HG02973 (cell line): Measurements from ENCODE around the gene MMD2.
"Not testable (repeated sequence)": the region's sequence is repeated elsewhere in the genome, so short reads cannot be mapped to it uniquely, and the experiment has no call there.

Source experiments
- ATAC-seq: cut with Tn5 transposase; IDR thresholded peaks from one replicate; pipeline ENCODE4 v1.9.1; 2021; ENCODE audit warnings: moderate library complexity; ENCODE audit not compliant: unreplicated experiment

Gene MMD2, protein sequence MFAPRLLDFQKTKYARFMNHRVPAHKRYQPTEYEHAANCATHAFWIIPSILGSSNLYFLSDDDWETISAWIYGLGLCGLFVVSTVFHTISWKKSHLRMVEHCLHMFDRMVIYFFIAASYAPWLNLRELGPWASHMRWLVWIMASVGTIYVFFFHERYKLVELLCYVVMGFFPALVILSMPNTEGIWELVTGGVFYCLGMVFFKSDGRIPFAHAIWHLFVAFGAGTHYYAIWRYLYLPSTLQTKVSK

DNA sequence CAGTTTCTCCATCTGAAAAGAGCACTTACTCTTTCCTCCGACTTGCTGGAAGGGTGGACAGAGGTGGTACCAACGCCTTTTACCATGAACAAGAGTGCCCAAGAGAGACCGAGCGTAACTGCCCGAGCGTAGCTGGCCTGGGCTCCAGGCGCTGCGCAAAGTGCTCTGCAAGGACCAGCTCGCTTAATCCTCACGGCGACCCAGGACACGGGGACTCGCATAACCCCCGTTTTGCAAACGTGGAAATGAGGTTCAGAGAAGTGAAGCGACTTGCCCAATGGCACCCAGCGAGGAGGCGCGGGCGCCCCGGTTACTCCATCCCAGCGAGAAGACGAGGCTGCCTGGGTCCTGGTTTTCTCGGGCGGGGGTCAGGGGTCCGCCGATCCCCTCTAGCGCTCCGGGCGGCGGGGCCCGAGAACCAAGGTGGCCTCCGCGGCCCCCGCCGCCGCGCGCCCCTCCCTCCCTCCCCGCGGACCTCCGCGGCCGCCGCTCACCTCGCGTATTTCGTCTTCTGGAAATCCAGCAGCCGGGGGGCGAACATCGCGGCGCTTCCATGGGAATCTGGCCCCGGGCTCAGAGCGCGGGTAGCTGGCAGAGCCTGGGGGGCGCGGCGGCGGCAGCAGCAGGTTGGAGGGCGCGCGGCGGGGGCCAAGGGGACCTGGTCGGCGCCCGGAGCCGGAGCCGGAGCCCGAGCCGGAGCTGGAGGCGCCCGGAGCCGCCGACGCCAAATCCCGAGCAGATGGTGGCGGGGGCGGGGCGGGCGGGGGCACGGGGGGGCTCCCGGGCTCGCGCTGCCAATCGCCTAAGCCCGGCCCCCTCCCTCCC is at the start of gene MMD2:
MMD2 (minus strand) TSS at position 711 of the 825 bp plus-strand sequence; CDS start at position 541, 170 bp downstream.
- ATAC-seq, result no peak

DNA sequence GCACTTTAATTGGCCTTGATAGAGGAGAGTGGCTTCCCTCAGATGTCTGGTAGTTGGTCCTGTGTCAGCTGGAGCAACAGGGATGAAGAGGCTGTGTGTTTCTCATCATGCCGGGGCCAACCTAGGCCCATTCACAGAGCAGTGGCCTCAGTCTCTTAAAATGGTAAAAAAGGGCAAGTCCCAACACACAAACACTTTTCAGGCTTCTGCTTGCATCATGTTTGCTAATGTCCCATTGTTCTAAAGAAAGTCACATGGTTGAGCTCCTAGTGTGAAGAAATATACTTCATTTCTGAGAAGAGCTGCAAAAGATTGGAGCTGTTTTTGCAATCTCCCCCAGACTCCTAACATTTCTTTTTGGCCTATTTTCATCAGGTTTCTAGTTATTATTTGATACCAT is 46.1 kb upstream of the MMD2 start:
- no peak for ATAC-seq

DNA sequence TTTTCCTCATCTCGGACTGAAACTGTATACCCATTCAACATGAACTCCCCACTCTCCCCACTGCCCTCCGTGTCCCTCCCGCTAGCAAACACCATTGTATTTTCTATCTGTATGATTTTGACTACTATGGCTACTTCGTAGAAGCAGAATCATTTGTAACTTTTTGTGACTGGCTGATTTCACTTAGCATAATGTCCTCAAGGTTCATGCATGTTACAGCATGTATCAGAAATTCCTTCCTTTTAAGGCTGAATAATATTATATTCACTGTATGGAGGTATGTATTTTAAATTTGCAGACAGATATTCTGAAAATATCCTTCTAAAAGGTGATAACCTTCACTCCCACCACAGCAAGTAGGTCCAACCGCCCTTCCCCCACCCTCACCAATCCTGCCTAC is 42.9 kb upstream of the MMD2 start:
- no peak for ATAC-seq

DNA sequence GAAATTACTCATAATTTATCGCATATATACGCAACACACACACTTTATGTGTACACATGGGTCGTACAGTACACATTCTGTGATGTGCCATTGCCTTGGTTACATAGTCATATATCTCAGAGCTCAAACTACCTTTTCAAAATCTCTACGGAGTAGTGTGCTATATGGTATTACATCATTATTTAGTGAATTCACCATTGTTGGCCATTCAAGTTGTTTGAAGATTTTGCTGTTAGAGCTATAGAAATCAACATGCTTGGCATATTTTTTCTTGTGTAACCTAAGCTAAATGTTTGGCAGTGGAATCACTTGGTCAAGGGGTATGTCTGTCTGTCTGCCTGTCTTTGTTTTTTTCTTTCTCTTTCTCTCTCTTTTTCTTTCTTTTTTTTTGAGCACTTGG is 42.0 kb upstream of the MMD2 start:
- no peak for ATAC-seq

DNA sequence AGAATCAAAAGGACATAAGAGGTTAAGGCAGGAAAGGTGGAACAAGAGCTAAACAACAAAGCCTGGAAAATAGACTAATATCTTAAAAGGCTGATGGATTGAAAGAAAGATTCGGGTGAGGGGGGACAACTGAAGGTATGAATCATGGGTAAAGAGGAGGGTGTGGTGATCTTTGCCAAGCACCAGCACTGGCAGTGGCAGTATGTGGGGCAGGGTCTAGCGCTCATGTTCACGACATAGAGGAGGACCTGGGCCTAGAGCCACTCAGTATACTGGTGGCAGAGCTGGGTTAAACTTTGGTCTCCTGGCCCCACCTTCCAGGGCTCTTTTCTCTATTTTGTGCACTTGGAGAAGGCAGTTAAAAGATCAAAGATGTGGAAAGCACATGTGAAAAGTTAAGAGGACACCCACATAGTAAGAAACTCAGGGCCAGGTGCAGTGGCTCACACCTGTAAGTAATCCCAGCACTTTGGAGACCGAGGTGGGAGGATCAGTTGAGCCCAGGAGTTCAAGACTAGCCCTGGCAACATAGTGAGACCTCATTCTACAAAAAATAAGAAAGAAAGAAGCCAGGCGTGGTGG is 40.5 kb upstream of the MMD2 start:
- ATAC-seq, result no peak

DNA sequence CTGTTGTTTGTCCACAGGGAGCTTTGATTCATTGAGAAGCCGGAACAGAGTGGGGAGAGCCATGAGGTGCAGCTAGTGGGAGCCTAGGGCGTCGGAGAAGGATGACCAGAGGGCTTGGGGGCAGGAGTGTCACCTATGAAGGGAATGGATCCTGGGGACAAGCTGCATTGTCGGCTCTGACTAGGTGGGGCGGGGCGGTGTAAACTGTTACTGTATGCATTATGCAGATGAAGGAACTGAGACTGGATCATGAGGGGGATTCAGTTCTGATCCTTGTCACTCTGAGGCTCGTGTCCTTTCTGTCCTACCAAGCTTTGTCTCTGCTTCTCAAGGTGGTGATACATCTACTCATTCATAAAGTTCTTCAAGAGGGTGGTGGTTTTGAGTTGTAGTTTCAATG is 39.9 kb upstream of the MMD2 start:
- no peak for ATAC-seq

DNA sequence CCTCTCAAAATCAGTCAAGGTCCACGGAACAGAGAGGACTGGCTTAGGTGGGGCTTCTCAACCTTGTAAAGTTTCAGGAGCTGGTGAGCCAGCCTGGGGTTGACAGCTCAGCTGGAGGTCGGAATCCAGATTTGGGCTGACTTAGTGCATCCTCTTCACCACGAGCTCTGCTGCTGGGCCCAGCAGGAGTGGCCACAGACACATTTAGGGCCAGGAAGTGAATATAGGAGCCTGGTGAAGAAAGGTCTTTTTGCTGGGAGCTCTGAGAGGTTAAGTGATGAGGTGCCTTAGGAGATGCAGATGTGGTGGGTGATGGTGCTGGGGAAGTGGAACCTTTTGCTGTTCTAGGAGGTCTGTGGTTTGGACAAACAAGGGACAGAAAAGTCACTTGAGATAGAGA is 39.3 kb upstream of the MMD2 start:
- no peak for ATAC-seq

DNA sequence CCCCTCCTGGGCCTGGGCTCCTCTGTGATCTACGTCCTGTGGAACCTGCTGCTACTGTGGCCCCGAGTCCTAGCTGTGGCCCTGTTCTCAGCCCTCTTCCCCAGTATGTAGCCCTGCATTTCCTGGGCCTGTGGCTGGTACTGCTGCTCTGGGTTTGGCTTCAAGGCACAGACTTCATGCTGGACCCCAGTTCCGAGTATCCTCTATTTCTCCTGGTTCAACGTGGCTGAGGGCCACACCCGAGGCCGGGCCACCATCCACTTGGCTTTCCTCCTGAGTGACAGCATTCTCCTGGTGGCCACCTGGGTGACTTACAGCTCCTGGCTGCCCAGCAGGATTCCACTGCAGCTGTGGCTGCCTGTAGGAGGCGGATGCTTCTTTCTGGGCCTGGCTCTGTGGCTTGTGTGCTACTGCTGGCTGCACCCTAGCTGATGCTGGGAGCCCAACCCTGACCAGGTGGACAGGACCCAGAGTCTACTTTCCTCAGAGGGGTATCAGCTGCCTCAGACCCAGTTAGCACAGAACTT is 37.8 kb upstream of the MMD2 start:
- no peak for ATAC-seq

DNA sequence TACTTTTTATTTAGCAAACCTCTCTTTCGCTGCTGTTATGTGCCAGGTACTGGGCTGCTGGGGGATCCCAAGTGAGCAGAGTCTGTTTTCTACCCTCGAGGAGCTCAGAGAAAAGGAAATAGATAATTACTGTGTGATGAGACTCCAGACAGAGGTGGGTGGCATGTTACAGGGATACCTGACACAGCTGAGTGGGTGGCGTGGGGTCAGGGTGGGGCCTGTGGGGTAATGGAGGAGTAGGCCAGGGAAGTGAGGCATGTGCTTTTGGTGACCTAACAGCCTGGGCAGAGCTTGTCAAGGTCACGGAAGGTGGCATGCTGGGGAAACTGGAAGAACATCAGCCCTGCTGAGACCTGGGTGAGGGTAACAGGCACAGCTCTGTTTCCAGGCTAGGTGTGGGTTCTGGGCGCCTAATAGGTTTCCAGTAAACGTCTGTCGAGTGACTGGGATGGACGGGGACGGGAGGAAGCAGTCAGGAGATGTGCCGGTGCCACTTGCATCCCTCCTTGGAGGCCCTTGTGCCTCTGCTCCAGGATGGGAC is 36.5 kb upstream of the MMD2 start:
- no peak for ATAC-seq

DNA sequence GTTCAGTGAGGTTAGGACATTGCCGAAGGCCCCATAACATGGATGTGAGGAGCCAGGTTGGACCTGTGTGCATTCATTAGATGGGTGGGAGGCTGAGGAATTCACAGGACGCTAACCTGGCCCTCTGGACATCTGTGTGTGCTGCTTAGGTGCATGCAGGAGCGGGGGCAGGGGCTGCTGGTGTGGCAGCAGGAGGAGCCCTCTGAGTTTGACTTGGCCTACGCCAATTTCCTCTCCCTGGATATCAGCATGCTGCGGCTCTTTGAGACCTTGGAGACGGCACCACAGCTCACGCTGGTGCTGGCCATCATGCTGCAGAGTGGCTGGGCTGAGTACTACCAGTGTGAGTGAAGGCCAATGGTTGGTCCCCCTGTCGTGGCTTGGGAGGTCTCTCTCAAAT is 34.5 kb upstream of the MMD2 start:
- no peak for ATAC-seq

DNA sequence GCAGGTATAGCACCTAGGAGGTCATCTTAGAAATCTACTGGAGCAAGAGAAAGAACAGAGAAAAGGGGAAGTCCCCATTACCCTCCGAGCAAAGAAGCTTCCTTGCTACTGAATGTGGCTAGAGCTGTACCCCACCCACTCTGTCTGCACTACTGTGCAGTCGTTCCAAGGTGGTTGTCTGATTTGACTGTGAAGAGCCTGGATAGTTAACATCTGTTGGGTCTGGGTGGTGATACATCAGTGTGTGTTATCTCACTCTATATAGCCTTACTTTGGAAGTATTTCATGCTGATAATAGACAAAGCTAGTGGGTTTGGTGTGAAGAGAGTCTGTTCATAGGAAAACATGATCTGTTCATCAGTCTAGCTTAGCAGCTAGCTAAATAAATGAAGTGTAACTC is 23.8 kb upstream of the MMD2 start:
- peak; percentile 72 for ATAC-seq

DNA sequence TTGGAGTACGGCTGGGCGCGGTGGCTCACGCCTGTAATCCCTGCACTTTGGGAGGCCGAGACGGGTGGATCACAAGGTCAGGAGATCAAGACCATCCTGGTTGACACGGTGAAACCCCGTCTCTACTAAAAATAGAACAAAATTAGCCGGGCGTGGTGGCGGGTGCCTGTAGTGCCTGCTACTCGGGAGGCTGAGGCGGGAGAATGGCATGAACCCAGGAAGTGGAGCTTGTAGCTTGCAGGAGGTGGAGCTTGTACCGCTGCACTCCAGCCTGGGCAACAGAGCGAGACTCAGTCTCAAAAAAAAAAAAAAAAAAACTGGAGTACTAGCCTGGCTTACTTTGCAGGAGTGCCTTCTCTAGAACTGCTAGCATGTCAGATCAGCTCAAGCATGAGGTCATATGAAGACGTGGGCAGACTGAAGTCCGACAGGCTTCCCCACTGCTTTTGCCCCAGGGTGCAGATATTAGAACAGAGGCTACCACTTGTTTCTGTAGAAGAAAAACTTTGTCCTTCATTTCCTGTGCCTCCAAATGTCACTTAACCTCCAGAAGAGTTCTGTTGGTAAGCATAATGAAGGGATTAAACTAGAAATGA is 22.4 kb upstream of the MMD2 start:
- ATAC-seq, result not testable (repeated sequence)

DNA sequence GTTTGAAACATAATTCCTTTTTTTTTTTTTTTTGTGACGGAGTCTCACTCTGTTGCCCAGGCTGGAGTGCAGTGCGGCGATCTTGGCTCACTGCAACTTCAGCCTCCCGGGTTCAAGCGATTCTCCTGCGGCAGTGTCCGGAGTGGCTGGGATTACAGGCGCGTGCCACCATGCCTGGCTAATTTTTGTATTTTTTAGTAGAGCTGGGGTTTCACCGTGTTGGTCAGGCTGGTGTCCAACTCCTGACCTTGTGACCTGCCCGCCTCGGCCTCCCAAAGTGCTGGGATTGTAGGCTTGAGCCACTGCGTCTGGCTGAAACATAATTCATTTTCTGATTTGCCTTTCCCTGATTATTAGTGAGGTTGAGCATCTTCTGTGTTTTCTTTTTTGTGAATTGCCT is 16.6 kb upstream of the MMD2 start:
- ATAC-seq, result not testable (repeated sequence)

DNA sequence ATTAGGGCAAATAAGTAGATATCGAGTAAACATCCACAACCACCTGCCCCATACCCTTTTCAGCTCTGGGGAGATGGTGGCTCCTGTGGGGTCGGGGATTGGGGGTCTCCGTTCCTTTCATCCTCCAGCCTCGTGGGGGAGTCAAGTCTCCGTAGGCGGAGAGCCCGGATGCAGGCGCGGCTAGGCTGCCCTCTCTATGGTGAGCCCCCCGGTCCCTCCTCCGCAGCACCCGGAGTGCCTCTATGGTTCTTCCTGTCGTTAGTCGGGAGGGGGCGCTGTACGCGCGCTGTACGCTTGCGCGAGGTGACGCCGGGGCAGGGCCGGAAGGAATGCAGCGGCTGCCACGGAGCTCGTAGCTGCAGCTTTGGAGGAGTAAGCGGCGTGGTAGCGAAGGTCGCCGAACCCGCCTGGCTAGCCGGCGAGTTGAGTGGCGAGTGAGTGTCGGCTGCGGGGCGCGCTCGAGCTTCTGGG is 14.8 kb upstream of the MMD2 start:
- ATAC-seq, result peak; percentile 95

DNA sequence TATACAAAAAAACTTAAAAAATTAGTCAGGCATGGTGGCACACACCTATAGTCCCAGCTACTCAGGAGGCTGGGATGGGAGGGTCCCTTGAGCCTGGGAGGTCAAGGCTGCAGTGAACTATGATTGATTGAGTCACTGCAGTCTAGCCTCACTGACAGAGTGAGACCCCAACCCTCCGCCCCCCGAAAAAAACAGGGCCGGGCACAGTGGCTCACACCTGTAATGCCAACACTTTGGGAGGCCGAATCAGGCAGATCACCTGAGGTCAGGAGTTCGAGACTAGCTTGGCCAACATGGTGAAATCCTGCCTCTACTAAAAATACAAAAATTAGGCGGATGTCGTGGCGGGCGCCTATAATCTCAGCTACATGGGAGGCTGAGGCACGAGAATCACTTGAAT is 13.5 kb upstream of the MMD2 start:
- ATAC-seq, result not testable (repeated sequence)

DNA sequence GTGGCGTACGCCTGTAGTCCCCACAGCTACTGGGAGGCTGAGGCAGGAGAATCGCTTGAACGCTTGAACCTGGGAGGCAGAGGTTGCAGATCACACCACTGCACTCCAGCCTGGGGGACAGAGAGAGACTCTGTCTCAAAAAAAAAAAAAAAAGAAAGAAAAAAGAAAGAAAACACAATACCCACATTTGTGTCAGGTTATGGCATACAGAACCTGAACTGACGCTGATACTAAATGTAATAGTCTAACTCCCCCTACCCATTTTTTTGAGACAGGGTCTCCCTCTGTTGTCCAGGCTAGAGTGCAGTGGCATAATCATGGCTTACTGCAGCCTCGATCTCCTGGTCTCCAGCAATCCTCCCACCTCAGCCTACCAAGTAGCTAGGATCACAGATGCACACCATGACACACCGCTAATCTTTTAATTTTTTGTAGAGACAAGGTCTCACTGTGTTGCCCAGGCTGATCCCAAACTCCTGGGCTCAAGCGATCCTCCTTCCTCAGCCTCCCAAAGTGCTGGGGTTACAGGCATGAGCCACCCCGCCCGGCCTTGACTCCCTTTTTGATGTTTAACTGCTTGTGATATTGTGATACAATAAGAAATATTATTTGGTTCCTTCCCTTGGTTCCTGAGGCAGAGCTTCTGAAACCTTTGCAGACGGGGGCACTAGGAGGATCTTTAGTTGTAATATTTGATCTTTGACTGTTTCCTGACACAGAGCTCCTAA is 6.5 kb upstream of the MMD2 start:
- ATAC-seq, result no peak

DNA sequence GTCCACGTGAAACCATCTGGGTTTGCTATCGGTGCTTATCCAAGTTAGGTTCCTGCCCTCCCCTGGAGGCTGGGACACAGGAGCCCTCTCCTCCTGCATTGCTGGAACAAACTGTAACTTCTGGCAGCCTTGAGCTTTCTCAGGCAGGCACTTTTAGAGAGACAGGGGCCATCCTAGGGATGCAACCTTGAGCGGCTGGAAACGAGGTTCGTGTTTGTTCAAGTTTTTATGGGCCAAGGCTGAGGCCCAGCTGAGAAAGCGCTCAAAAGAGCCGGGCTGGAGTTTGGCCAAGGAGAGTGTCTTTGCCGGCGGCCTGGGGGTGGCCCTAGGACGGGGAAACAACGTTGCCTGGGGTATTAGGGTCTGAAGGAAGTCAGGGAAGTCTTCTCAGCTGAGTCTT is 5.5 kb upstream of the MMD2 start:
- ATAC-seq, result no peak

DNA sequence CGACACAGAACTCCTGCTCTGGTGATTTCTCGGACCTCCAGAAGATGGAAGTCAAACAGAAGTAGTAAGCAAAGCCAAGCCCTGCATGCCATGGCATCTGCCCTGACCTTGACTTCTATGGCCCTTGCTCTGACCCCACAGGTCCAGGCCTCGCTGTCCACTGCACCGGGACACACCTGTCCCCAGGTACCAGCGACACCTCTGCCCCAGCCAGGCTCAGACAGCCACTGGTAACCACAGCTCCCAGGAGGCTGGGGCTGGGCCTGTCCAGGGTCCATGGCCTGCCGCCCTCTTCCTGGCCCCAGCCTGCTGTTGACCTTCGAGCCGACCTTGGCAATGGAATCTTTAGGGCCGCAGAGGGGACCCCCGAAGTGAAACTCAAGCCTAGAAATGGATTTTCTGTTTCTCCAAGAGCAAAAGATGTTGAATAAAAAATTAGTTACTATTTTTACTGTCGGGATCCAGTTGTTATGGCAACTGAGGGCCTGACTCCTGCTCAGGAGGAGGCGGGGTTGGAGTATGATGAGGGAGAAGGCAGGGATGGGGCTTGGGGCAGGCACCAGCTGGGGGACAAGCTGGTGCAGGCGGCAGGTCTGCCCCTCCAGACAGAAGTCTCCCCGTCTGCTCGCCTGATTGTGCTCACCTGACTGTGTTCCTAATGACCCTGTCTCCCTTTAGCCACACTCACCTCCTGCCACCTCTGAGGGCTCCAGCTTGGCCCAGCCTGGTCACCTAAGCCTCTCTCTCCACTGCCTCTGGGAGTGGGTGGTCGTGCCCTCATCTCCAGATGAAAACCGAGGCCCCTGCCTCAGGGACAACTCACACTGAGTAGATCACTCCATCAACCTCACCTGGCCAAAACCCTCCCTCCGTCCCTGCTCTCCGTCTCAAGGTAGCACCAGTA is 4.1 kb upstream of the MMD2 start:
- no peak for ATAC-seq

DNA sequence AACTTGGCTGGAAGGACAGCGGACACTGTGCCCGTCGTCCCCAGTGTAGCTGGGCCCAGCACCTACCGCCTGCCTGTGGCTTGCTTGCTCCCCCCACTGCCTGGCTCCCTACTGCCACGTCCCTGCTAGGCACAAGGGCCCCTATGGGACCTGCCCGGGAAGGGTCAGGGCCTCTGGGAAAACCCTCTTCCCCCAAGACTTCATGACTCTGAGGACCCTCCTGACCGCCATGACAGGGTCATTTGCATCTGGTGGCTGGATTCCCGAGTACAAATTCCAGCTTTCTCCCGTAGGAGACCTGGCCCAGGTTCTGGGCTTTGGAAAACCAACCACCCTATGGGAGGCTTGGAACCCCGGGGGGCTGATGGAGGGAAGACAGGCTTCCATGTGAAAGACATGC is 1.4 kb upstream of the MMD2 start:
- no peak for ATAC-seq
